ENCODE data around the gene LRFN2. TPM values are rescaled to one million over a fixed set of nuclear protein-coding genes. Genes with fewer than 3 reads are reported as not detected.

Gene LRFN2
- total RNA-seq, 1 experiment from 2014 or later = not detected

GRCh38 chr6:40604082-40604481, 16.9 kb upstream of the LRFN2 start:
- BruUV-seq (replicated peaks) = no TSS peak
- Histone ChIP-seq H3K4me1 (ENCODE audit: insufficient read depth, low read length) (no peaks in the 10 kb centered on the region), H3K9ac (ENCODE audit: low read length) (no peak overlapping the region), H2AFZ (ENCODE audit: low read length) (no peak overlapping the region), H3K27ac (ENCODE audit: low read length) (no peak overlapping the region), H3K27me3 (ENCODE audit: low read length) (peaks cover 5% of the 10 kb centered on the region; the same call in 1 of the 2 replicates), H3K4me2 (ENCODE audit: low read length) (no peak overlapping the region), H4K20me1 (ENCODE audit: low read length) (no peaks in the 10 kb centered on the region), H3K4me3 (ENCODE audit: low read length) (no peak overlapping the region), H3K36me3 (ENCODE audit: low read depth, low read length) (no peaks in the 10 kb centered on the region), H3K9me3 (ENCODE audit: low read length) (no peaks in the 10 kb centered on the region), H3F3A (ENCODE audit: low read length, unreplicated experiment) (no peaks in the 10 kb centered on the region), H3K79me2 (ENCODE audit: low read length) (no peaks in the 10 kb centered on the region), H3K9me2 (replicated peaks; ENCODE audit: low read length) (no peaks in the 10 kb centered on the region)
- POLR2A ChIA-PET (ENCODE audit: unreplicated experiment) = no interaction called here
- no peak for TF ChIP-seq EZH2phosphoT487 (IDR thresholded peaks at IDR 0.05; ENCODE audit: borderline replicate concordance, low read length)
- no peak for TF ChIP-seq CTCF (conservative IDR thresholded peaks at IDR 0.05; ENCODE audit: low read depth, low read length)
- no peak for TF ChIP-seq EZH2 (IDR thresholded peaks at IDR 0.05; ENCODE audit: low read length, unreplicated experiment)
- DNase-seq = no peak
- ATAC-seq = no peak
- CTCF ChIA-PET = no interaction called here
- intact Hi-C loops (cut with micrococcal nuclease) = no loop called here

GRCh38 chr6:40599555-40599954, 12.4 kb upstream of the LRFN2 start:
- peaks cover 13% of the 10 kb centered on the region; the same call in 1 of the 2 replicates for H3K27me3 ChIP-seq (ENCODE audit: low read length)
- CTCF ChIA-PET = no interaction called here
- no peak overlapping the region for H3K27ac ChIP-seq (ENCODE audit: low read length)
- no peak overlapping the region for H3K4me2 ChIP-seq (ENCODE audit: low read length)
- no peak for TF ChIP-seq CTCF (conservative IDR thresholded peaks at IDR 0.05; ENCODE audit: low read depth, low read length)
- no peak for TF ChIP-seq EZH2phosphoT487 (IDR thresholded peaks at IDR 0.05; ENCODE audit: borderline replicate concordance, low read length)
- no peak for TF ChIP-seq EZH2 (IDR thresholded peaks at IDR 0.05; ENCODE audit: low read length, unreplicated experiment)
- no peaks in the 10 kb centered on the region for H3K79me2 ChIP-seq (ENCODE audit: low read length)
- POLR2A ChIA-PET (ENCODE audit: unreplicated experiment) = no interaction called here
- no peak overlapping the region for H3K9ac ChIP-seq (ENCODE audit: low read length)
- H3K36me3 ChIP-seq (ENCODE audit: low read depth, low read length) = no peaks in the 10 kb centered on the region
- intact Hi-C loops (cut with micrococcal nuclease) = no loop called here
- H3K9me2 ChIP-seq (replicated peaks; ENCODE audit: low read length) = no peaks in the 10 kb centered on the region
- H3K4me3 ChIP-seq (ENCODE audit: low read length) = no peak overlapping the region
- no peak overlapping the region for H2AFZ ChIP-seq (ENCODE audit: low read length)
- H4K20me1 ChIP-seq (ENCODE audit: low read length) = no peaks in the 10 kb centered on the region
- no peaks in the 10 kb centered on the region for H3F3A ChIP-seq (ENCODE audit: low read length, unreplicated experiment)
- H3K4me1 ChIP-seq (ENCODE audit: insufficient read depth, low read length) = no peaks in the 10 kb centered on the region
- no peak for DNase-seq
- ATAC-seq = no peak
- no TSS peak for BruUV-seq (replicated peaks)
- no peaks in the 10 kb centered on the region for H3K9me3 ChIP-seq (ENCODE audit: low read length)

DNA sequence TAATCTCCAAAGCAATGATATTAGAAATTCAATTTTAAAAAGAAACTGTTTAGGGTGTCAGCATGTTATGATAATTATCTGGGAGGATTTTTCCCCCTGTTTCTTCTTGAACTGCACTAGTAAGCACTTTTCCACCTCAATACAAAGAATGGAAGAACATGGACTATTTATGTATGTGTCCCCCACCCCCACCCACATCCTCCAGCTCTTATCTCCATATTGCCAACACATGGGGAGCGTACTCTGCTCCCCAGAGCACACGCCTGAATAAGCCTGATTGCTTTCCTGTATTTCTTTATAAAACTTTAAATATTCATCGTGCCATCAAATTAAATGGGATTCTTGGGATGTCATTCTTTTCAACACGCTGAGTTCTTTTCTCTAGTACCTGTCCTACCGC, 11.4 kb upstream of the LRFN2 start:
- ATAC-seq (no peak), DNase-seq (no peak)
- no TSS peak for BruUV-seq (replicated peaks)
- Histone ChIP-seq H3K9me2 (replicated peaks; ENCODE audit: low read length) (no peaks in the 10 kb centered on the region), H3K9ac (ENCODE audit: low read length) (no peak overlapping the region), H3K27me3 (ENCODE audit: low read length) (peaks cover 16% of the 10 kb centered on the region; the same call in 1 of the 2 replicates), H3F3A (ENCODE audit: low read length, unreplicated experiment) (no peaks in the 10 kb centered on the region), H2AFZ (ENCODE audit: low read length) (no peak overlapping the region), H3K27ac (ENCODE audit: low read length) (no peak overlapping the region), H3K4me2 (ENCODE audit: low read length) (no peak overlapping the region), H3K79me2 (ENCODE audit: low read length) (no peaks in the 10 kb centered on the region), H3K9me3 (ENCODE audit: low read length) (no peaks in the 10 kb centered on the region), H4K20me1 (ENCODE audit: low read length) (no peaks in the 10 kb centered on the region), H3K4me1 (ENCODE audit: insufficient read depth, low read length) (no peaks in the 10 kb centered on the region), H3K36me3 (ENCODE audit: low read depth, low read length) (no peaks in the 10 kb centered on the region), H3K4me3 (ENCODE audit: low read length) (no peak overlapping the region)
- intact Hi-C loops (cut with micrococcal nuclease) = no loop called here
- CTCF ChIA-PET = no interaction called here
- POLR2A ChIA-PET (ENCODE audit: unreplicated experiment) = no interaction called here
- TF ChIP-seq CTCF (conservative IDR thresholded peaks at IDR 0.05; ENCODE audit: low read depth, low read length) (no peak), EZH2 (IDR thresholded peaks at IDR 0.05; ENCODE audit: low read length, unreplicated experiment) (no peak), EZH2phosphoT487 (IDR thresholded peaks at IDR 0.05; ENCODE audit: borderline replicate concordance, low read length) (no peak)
